ENCODE results near the gene RBM33. TPM values are rescaled to one million over a fixed set of nuclear protein-coding genes. Genes with fewer than 3 reads are reported as not detected.

The RBM33 gene
- total RNA-seq, 1 experiment from 2014 or later = 61.1 TPM

GRCh38 chr7:155722936-155723335, 78.5 kb downstream of the RBM33 start:
- H3K27ac ChIP-seq (ENCODE audit: low read length) = no peak overlapping the region
- BruUV-seq (replicated peaks) = no TSS peak
- H3K4me3 ChIP-seq (ENCODE audit: low read depth in 2 of 2, low read length in 2 of 2) = no peak overlapping the region
- H3K36me3 ChIP-seq (ENCODE audit: control insufficient read depth, insufficient read depth, low read length) = peaks cover 8% of the 10 kb centered on the region
- no peak for ATAC-seq
- ChIA-PET POLR2A (no interaction called here), CTCF (no interaction called here)
- intact Hi-C loops (cut with micrococcal nuclease; ENCODE audit: unreplicated experiment) (no loop called here), in situ Hi-C loops (cut with HindIII; ENCODE audit: low pct_unique_long_range_greater_than_20kb, low sequenced_read_pairs) (no loop called here)
- H3K4me1 ChIP-seq (ENCODE audit: control insufficient read depth, insufficient read depth, low read length) = no peaks in the 10 kb centered on the region
- TF ChIP-seq CTCF (IDR thresholded peaks at IDR 0.05) = no peak
- no peak for TF ChIP-seq TCF7L2 (IDR thresholded peaks at IDR 0.05; ENCODE audit: low read depth, low read length)
- TF ChIP-seq SIN3A (IDR thresholded peaks at IDR 0.05; ENCODE audit: borderline replicate concordance, insufficient read depth, low read depth, low read length) = no peak
- no peak for TF ChIP-seq REST (IDR thresholded peaks at IDR 0.05; ENCODE audit: insufficient read depth in 1 of 2, low read depth in 2 of 2, low read length in 1 of 2)
- no peak for TF ChIP-seq POLR2AphosphoS5 (IDR thresholded peaks at IDR 0.05; ENCODE audit: low read depth, low read length)
- no peak for DNase-seq (ENCODE audit: low read depth, low spot score)
- no peaks in the 10 kb centered on the region for H3K27me3 ChIP-seq (ENCODE audit: control insufficient read depth, insufficient read depth, low read length)
- no peaks in the 10 kb centered on the region for H3K9me3 ChIP-seq (ENCODE audit: control insufficient read depth, insufficient read depth, low read depth, low read length)

GRCh38 chr7:155724327-155725005, 80.0 kb downstream of the RBM33 start:
- Histone ChIP-seq H3K27me3 (ENCODE audit: control insufficient read depth, insufficient read depth, low read length) (no peaks in the 10 kb centered on the region), H3K27ac (ENCODE audit: low read length) (no peak overlapping the region), H3K9me3 (ENCODE audit: control insufficient read depth, insufficient read depth, low read depth, low read length) (no peaks in the 10 kb centered on the region), H3K4me1 (ENCODE audit: control insufficient read depth, insufficient read depth, low read length) (no peaks in the 10 kb centered on the region), H3K36me3 (ENCODE audit: control insufficient read depth, insufficient read depth, low read length) (peaks cover 4% of the 10 kb centered on the region), H3K4me3 (ENCODE audit: low read depth in 2 of 2, low read length in 2 of 2) (no peak overlapping the region)
- POLR2A ChIA-PET = no interaction called here
- ATAC-seq = peak; percentile 62
- TF ChIP-seq SIN3A (IDR thresholded peaks at IDR 0.05; ENCODE audit: borderline replicate concordance, insufficient read depth, low read depth, low read length) (no peak), REST (IDR thresholded peaks at IDR 0.05; ENCODE audit: insufficient read depth in 1 of 2, low read depth in 2 of 2, low read length in 1 of 2) (no peak), POLR2AphosphoS5 (IDR thresholded peaks at IDR 0.05; ENCODE audit: low read depth, low read length) (no peak), TCF7L2 (IDR thresholded peaks at IDR 0.05; ENCODE audit: low read depth, low read length) (no peak), CTCF (IDR thresholded peaks at IDR 0.05) (peak; percentile 29)
- CTCF ChIA-PET = no interaction called here
- in situ Hi-C loops (cut with HindIII; ENCODE audit: low pct_unique_long_range_greater_than_20kb, low sequenced_read_pairs) = no loop called here
- no peak for DNase-seq (ENCODE audit: low read depth, low spot score)
- BruUV-seq (replicated peaks) = no TSS peak
- intact Hi-C loops (cut with micrococcal nuclease; ENCODE audit: unreplicated experiment) = no loop called here
